Glutamatergic neuron (in vitro differentiated cells): ENCODE measurements around the gene STAT4. TPM values are rescaled to one million over a fixed set of nuclear protein-coding genes. Genes with fewer than 3 reads are reported as not detected.

Experiments used
- DNase-seq: peaks from one replicate; pipeline ENCODE4 v3.0.0; 2022
- H3K27ac Mint-ChIP-seq: one replicate; pipeline ENCODE4 v1.8.0; 2020; ENCODE audit warnings: mild to moderate bottlenecking, mixed read lengths, inconsistent platforms; ENCODE audit not compliant: unreplicated experiment
- H3K27me3 Mint-ChIP-seq: one replicate; pipeline ENCODE4 v1.8.0; 2020; ENCODE audit warnings: mild to moderate bottlenecking, moderate library complexity, mixed read lengths, inconsistent platforms; ENCODE audit not compliant: unreplicated experiment
- H3K36me3 Mint-ChIP-seq: one replicate; pipeline ENCODE4 v1.8.0; 2020; ENCODE audit warnings: mild to moderate bottlenecking, mixed read lengths, inconsistent platforms; ENCODE audit not compliant: unreplicated experiment
- H3K4me1 Mint-ChIP-seq: one replicate; pipeline ENCODE4 v1.8.0; 2020; ENCODE audit warnings: mild to moderate bottlenecking, low read depth, mixed read lengths, inconsistent platforms; ENCODE audit not compliant: unreplicated experiment
- H3K4me3 Mint-ChIP-seq: one replicate; pipeline ENCODE4 v1.8.0; 2020; ENCODE audit warnings: mild to moderate bottlenecking, mixed read lengths, inconsistent platforms; ENCODE audit not compliant: unreplicated experiment
- H3K9me3 Mint-ChIP-seq: one replicate; pipeline ENCODE4 v1.8.0; 2020; ENCODE audit warnings: mild to moderate bottlenecking, moderate library complexity, mixed read lengths, inconsistent platforms; ENCODE audit not compliant: unreplicated experiment
- CTCF ChIP-seq: fragments of 200-600 bp; sonication (generic); IDR thresholded peaks from one replicate; pipeline ENCODE4 v1.5.0; 2021; ENCODE audit not compliant: partially characterized antibody, unreplicated experiment
- total RNA-seq: library from RNA; stranded (reverse); fragmentation: NEBNext Ultra II Directional; extraction: Animal tissue kit (Norgen Biotek cat#: 25700); gene quantifications from one replicate; pipeline ENCODE4 v1.2.1, GENCODE V29; 2021; ENCODE audit not compliant: unreplicated experiment

STAT4 gene
- total RNA-seq, 1 donor from 2014 or later = 0.74 TPM

DNA sequence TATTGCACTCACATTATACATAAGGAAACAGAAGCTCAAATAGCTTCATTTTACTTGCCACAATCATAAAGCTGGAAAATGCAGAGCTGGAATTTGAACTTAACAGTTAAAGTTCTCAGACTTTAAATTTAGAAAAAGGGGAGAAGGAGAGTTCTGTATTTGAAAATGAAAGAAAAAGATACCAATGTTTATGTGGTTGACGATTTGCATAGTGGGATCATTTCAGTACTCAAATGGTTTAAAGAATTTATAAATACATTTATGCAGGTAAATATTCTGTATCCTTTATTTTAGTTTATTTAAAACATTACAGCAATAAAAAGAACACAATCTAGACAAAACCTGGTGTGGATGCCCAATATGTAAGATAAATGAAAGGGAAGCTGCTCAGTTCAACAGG is 25.5 kb upstream of the STAT4 start:
- Mint-ChIP-seq H3K4me1 (no peaks in the 10 kb centered on the region), H3K27ac (no peak overlapping the region), H3K27me3 (no peaks in the 10 kb centered on the region), H3K9me3 (no peaks in the 10 kb centered on the region), H3K4me3 (no peak overlapping the region), H3K36me3 (no peaks in the 10 kb centered on the region)
- no peak for DNase-seq
- no peak for TF ChIP-seq CTCF

- no peaks in the 10 kb centered on the region for H3K36me3 Mint-ChIP-seq
- H3K4me3 Mint-ChIP-seq = no peak overlapping the region
- no peak for DNase-seq
- no peaks in the 10 kb centered on the region for H3K27me3 Mint-ChIP-seq
- H3K9me3 Mint-ChIP-seq = peaks cover 1% of the 10 kb centered on the region
- no peak overlapping the region for H3K27ac Mint-ChIP-seq
- no peak for TF ChIP-seq CTCF
- no peaks in the 10 kb centered on the region for H3K4me1 Mint-ChIP-seq
Observed at GRCh38 chr2:191174442-191174841, 23.6 kb upstream of the STAT4 start.

DNA sequence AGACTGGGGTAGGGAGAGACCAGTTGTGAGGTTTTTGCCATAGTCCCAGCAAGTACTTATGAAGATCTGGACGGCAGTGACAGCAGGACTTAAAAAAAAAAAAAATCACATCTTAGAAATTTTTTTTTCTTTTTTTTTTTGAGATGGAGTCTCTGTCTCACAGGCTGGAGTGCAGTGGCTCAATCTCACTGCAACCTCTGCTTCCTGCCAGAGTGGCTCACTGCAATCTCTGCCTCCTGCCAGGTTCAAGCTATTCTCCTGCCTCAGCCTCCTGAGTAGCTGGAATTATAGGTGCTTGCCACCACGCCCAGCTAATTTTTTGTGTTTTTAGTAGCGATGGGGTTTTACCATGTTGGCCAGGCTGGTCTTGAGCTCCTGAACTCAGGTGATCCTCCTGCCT is 22.4 kb upstream of the STAT4 start:
- H3K4me3 Mint-ChIP-seq = no peak overlapping the region
- no peaks in the 10 kb centered on the region for H3K4me1 Mint-ChIP-seq

GRCh38 chr2:191171708-191172355 is 21.0 kb upstream of the STAT4 start:
- no peak overlapping the region for H3K27ac Mint-ChIP-seq
- no peaks in the 10 kb centered on the region for H3K36me3 Mint-ChIP-seq
- no peaks in the 10 kb centered on the region for H3K27me3 Mint-ChIP-seq
- H3K4me3 Mint-ChIP-seq = no peak overlapping the region
- no peaks in the 10 kb centered on the region for H3K4me1 Mint-ChIP-seq
- H3K9me3 Mint-ChIP-seq = peaks cover 1% of the 10 kb centered on the region
- DNase-seq = no peak
- no peak for TF ChIP-seq CTCF

More for the DNA sequence above, 22.4 kb upstream of the STAT4 start:
- no peaks in the 10 kb centered on the region for H3K27me3 Mint-ChIP-seq
- H3K27ac Mint-ChIP-seq = no peak overlapping the region
- no peak for TF ChIP-seq CTCF
- no peaks in the 10 kb centered on the region for H3K36me3 Mint-ChIP-seq
- peaks cover 1% of the 10 kb centered on the region for H3K9me3 Mint-ChIP-seq
- no peak for DNase-seq

- no peak for TF ChIP-seq CTCF
- no peak for DNase-seq
- peaks cover 1% of the 10 kb centered on the region for H3K9me3 Mint-ChIP-seq
- H3K36me3 Mint-ChIP-seq = no peaks in the 10 kb centered on the region
- H3K4me3 Mint-ChIP-seq = no peak overlapping the region
- no peak overlapping the region for H3K27ac Mint-ChIP-seq
- no peaks in the 10 kb centered on the region for H3K27me3 Mint-ChIP-seq
- H3K4me1 Mint-ChIP-seq = no peaks in the 10 kb centered on the region
Observed at GRCh38 chr2:191171286-191171685, 20.5 kb upstream of the STAT4 start.
